Keratinocyte (primary cell): ENCODE data around the gene SNX30. TPM values are rescaled to one million over a fixed set of nuclear protein-coding genes. Genes with fewer than 3 reads are reported as not detected.

Experiments used
- DNase-seq: peaks from one replicate; pipeline ENCODE4 v3.0.0-alpha.2; 2011; ENCODE audit warnings: low read depth, missing footprints, low spot score
- FAIRE-seq: peaks from 2 replicates; lab custom pipeline; 2011; peaks lifted over from hg19 to GRCh38; lab: Jason Lieb, UNC
- H2AFZ ChIP-seq: 2 replicates; pipeline ENCODE4 v1.6.0; 2012; ENCODE audit warnings: low read length, control low read depth, inconsistent platforms; ENCODE audit not compliant: control insufficient read depth
- H3K27ac ChIP-seq: 2 replicates; pipeline ENCODE4 v1.5.1; 2011; ENCODE audit warnings: low read length; ENCODE audit not compliant: control insufficient read depth, insufficient read depth
- H3K27me3 ChIP-seq: 3 replicates; pipeline ENCODE4 v1.6.0; 2011; ENCODE audit warnings: low read length; ENCODE audit not compliant: control insufficient read depth, insufficient read depth; ENCODE audit errors: extremely low read depth
- H3K36me3 ChIP-seq, 2 experiments: 2 replicates in 1 of 2; 3 replicates in 1 of 2; pipeline ENCODE4 v1.5.1; 2011; ENCODE audit warnings: low read length in 2 of 2, mild to moderate bottlenecking in 1 of 2; ENCODE audit not compliant: control insufficient read depth in 2 of 2, insufficient read depth in 2 of 2; ENCODE audit errors: extremely low read depth in 1 of 2
- H3K4me1 ChIP-seq: 3 replicates; pipeline ENCODE4 v1.5.1; 2011; ENCODE audit warnings: low read length; ENCODE audit not compliant: control insufficient read depth, insufficient read depth; ENCODE audit errors: extremely low read depth
- H3K4me2 ChIP-seq: 3 replicates; pipeline ENCODE4 v1.6.0; 2011; ENCODE audit warnings: low read depth, low read length; ENCODE audit not compliant: control insufficient read depth, insufficient read depth; ENCODE audit errors: extremely low read depth
- H3K4me3 ChIP-seq, 3 experiments: fragments of 200-600 bp in 1 of 3; sonication (generic) in 1 of 3; 2 replicates in 2 of 3; 3 replicates in 1 of 3; pipeline ENCODE4 v1.5.1; 2011 to 2016; ENCODE audit warnings: low read length in 3 of 3, mild to moderate bottlenecking in 3 of 3, control low read depth in 2 of 3, inconsistent platforms in 1 of 3, low read depth in 1 of 3, mixed read lengths in 1 of 3, mixed run types in 1 of 3, moderate library complexity in 1 of 3; ENCODE audit not compliant: control insufficient read depth in 2 of 3, insufficient read depth in 2 of 3; ENCODE audit errors: extremely low read depth in 1 of 3
- H3K79me2 ChIP-seq: 2 replicates; pipeline ENCODE4 v1.6.0; 2012; ENCODE audit warnings: low read length; ENCODE audit not compliant: control insufficient read depth, insufficient read depth
- H3K9ac ChIP-seq: 3 replicates; pipeline ENCODE4 v1.6.0; 2011; ENCODE audit warnings: low read length; ENCODE audit not compliant: control insufficient read depth, insufficient read depth; ENCODE audit errors: extremely low read depth
- H3K9me1 ChIP-seq: 3 replicates; pipeline ENCODE4 v1.6.0; 2011; ENCODE audit warnings: low read length; ENCODE audit not compliant: control insufficient read depth, insufficient read depth; ENCODE audit errors: extremely low read depth
- H3K9me3 ChIP-seq: 2 replicates; pipeline ENCODE4 v1.5.1; 2012; ENCODE audit warnings: low read depth, low read length; ENCODE audit not compliant: control insufficient read depth
- H4K20me1 ChIP-seq: 3 replicates; pipeline ENCODE4 v1.6.0; 2011; ENCODE audit warnings: low read length; ENCODE audit not compliant: control insufficient read depth, insufficient read depth; ENCODE audit errors: extremely low read depth
- CTCF ChIP-seq, 3 experiments: IDR thresholded peaks in 1 of 3; conservative IDR thresholded peaks in 1 of 3; optimal IDR thresholded peaks in 1 of 3; 2 replicates in 2 of 3; 3 replicates in 1 of 3; pipeline versions ENCODE3 to v1.5.1; 2011; ENCODE audit warnings: low read length in 3 of 3, mild to moderate bottlenecking in 3 of 3, moderate library complexity in 2 of 3, control low read depth in 1 of 3, inconsistent platforms in 1 of 3; ENCODE audit not compliant: insufficient read depth in 2 of 3; ENCODE audit errors: extremely low read depth in 1 of 3
- EZH2 ChIP-seq: IDR thresholded peaks from one replicate; pipeline ENCODE4 v1.6.1; 2012; ENCODE audit warnings: inconsistent platforms, mild to moderate bottlenecking, low read length, moderate library complexity
- dilution Hi-C: fragments of 300-500 bp; cut with MboI; formaldehyde crosslinking; loops from one replicate; pipeline ENCODE4 v1.7.0; 2020; ENCODE audit warnings: low sequenced_read_pairs; ENCODE audit not compliant: extremely low pct_ligation_motif_present
- polyA plus RNA-seq, 5 experiments: library from polyadenylated mRNA; depleted of rRNA in 3 of 5; stranded (reverse) in 3 of 5; stranded (forward) in 1 of 5; unstranded in 1 of 5; fragments of >200 nt; gene quantifications; 1 replicate in 1 of 5; 2 replicates in 3 of 5; 3 replicates in 1 of 5; pipeline versions ENCODE4 v1.2.1 to v1.2.3, GENCODE V29; 2011 to 2012; ENCODE audit warnings: missing spikeins in 2 of 5, low read depth in 1 of 5, low replicate concordance in 1 of 5

The SNX30 gene
- polyA plus RNA-seq, 1 donor (not counting 4 experiments of a cell fraction or from before 2014, with no cell fraction given): 9.0 TPM

- Histone ChIP-seq H3K27me3 (no peaks in the 10 kb centered on the region), H3K27ac (no peak overlapping the region), H4K20me1 (no peaks in the 10 kb centered on the region), H3K9ac (no peak overlapping the region), H3K79me2 (peaks cover 40% of the 10 kb centered on the region), H3K36me3 (peaks cover 0 to 3% of the 10 kb centered on the region in 2 experiments), H2AFZ (no peak overlapping the region), H3K4me2 (no peak overlapping the region), H3K4me3 (no peak overlapping the region), H3K9me1 (peaks cover 4% of the 10 kb centered on the region), H3K4me1 (no peaks in the 10 kb centered on the region), H3K9me3 (no peaks in the 10 kb centered on the region)
- FAIRE-seq: no peak
- dilution Hi-C loops: no loop called here
- no peak for DNase-seq
- TF ChIP-seq EZH2 (no peak), CTCF (optimal IDR thresholded peaks at IDR 0.05 in 1 of 3, IDR thresholded peaks at IDR 0.05 in 1 of 3, conservative IDR thresholded peaks at IDR 0.05 in 1 of 3; ENCODE audit: extremely low read depth in 1 of 3, insufficient read depth in 2 of 3, low read length in 3 of 3) (no peak)
Observed at GRCh38 chr9:112765281-112765680, 14.7 kb downstream of the SNX30 start.

GRCh38 chr9:112771359-112772214, 21.0 kb downstream of the SNX30 start:
- dilution Hi-C loops: no loop called here
- no peak overlapping the region for H3K4me3 ChIP-seq
- no peaks in the 10 kb centered on the region for H4K20me1 ChIP-seq
- H3K4me1 ChIP-seq: no peaks in the 10 kb centered on the region
- TF ChIP-seq EZH2: no peak
- TF ChIP-seq CTCF (optimal IDR thresholded peaks at IDR 0.05 in 1 of 3, IDR thresholded peaks at IDR 0.05 in 1 of 3, conservative IDR thresholded peaks at IDR 0.05 in 1 of 3; ENCODE audit: extremely low read depth in 1 of 3, insufficient read depth in 2 of 3, low read length in 3 of 3): no peak
- H3K27ac ChIP-seq: no peak overlapping the region
- no peaks in the 10 kb centered on the region for H3K27me3 ChIP-seq
- no peak overlapping the region for H3K9ac ChIP-seq
- DNase-seq (no peak), FAIRE-seq (no peak)
- no peak overlapping the region for H2AFZ ChIP-seq
- no peaks in the 10 kb centered on the region for H3K9me3 ChIP-seq
- H3K9me1 ChIP-seq: no peaks in the 10 kb centered on the region
- H3K36me3 ChIP-seq: peaks cover 2 to 3% of the 10 kb centered on the region in 2 experiments
- H3K4me2 ChIP-seq: no peak overlapping the region
- H3K79me2 ChIP-seq: peaks cover 21% of the 10 kb centered on the region
